Glutamatergic neuron (in vitro differentiated cells): ENCODE results near the gene TMC8. TPM values are rescaled to one million over a fixed set of nuclear protein-coding genes. Genes with fewer than 3 reads are reported as not detected.

Experiments used
- DNase-seq: peaks from one replicate; pipeline ENCODE4 v3.0.0; 2022
- H3K27ac Mint-ChIP-seq: one replicate; pipeline ENCODE4 v1.8.0; 2020; ENCODE audit warnings: mild to moderate bottlenecking, mixed read lengths, inconsistent platforms; ENCODE audit not compliant: unreplicated experiment
- H3K27me3 Mint-ChIP-seq: one replicate; pipeline ENCODE4 v1.8.0; 2020; ENCODE audit warnings: mild to moderate bottlenecking, moderate library complexity, mixed read lengths, inconsistent platforms; ENCODE audit not compliant: unreplicated experiment
- H3K36me3 Mint-ChIP-seq: one replicate; pipeline ENCODE4 v1.8.0; 2020; ENCODE audit warnings: mild to moderate bottlenecking, mixed read lengths, inconsistent platforms; ENCODE audit not compliant: unreplicated experiment
- H3K4me1 Mint-ChIP-seq: one replicate; pipeline ENCODE4 v1.8.0; 2020; ENCODE audit warnings: mild to moderate bottlenecking, low read depth, mixed read lengths, inconsistent platforms; ENCODE audit not compliant: unreplicated experiment
- H3K4me3 Mint-ChIP-seq: one replicate; pipeline ENCODE4 v1.8.0; 2020; ENCODE audit warnings: mild to moderate bottlenecking, mixed read lengths, inconsistent platforms; ENCODE audit not compliant: unreplicated experiment
- H3K9me3 Mint-ChIP-seq: one replicate; pipeline ENCODE4 v1.8.0; 2020; ENCODE audit warnings: mild to moderate bottlenecking, moderate library complexity, mixed read lengths, inconsistent platforms; ENCODE audit not compliant: unreplicated experiment
- total RNA-seq: library from RNA; stranded (reverse); fragmentation: NEBNext Ultra II Directional; extraction: Animal tissue kit (Norgen Biotek cat#: 25700); gene quantifications from one replicate; pipeline ENCODE4 v1.2.1, GENCODE V29; 2021; ENCODE audit not compliant: unreplicated experiment
- TF ChIP-seq, protein P1 (sequence below): fragments of 200-600 bp; sonication (generic); IDR thresholded peaks from one replicate; pipeline ENCODE4 v1.5.0; 2021; ENCODE audit not compliant: partially characterized antibody, unreplicated experiment

Gene TMC8
- total RNA-seq, 1 donor from 2014 or later: not detected

DNA sequence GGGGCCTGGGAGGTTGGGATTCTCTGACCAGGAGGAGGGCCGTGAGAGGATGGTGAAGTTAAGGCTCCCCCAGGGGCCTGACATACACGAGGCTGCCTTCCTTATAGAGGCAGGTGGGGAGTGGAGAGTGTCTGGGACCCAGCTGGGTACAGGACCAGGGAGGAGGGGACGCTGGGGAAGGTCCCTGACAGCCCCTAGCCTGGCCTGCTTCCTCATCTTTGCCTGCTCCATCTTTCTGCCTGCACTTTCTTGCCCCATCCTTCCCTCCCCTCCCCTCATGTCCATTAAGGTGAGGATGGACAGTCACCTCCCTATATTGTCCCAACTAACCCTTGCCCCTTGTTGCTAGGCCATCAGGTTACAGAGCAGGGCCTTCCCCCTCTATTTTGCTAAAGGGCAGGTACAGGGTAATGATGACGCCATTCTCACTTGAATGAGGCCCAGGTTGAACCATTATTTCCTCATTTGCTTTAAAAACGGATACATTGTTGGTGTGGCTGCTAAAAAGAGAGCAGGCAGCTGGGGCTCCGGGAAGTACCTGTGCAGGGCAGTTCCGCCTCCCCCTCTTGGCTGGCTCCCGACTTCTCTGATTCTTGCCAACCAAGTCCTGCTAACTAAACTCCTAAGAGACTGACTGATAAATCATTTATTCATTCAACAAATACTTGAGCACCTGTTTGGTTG lies 16.9 kb downstream of the TMC8 start:
- no peak for DNase-seq
- peaks cover 2% of the 10 kb centered on the region for H3K9me3 Mint-ChIP-seq

GRCh38 chr17:78148286-78149016 lies 17.9 kb downstream of the TMC8 start:
- Mint-ChIP-seq H3K27me3 (peaks cover 4% of the 10 kb centered on the region), H3K4me1 (peaks cover 3% of the 10 kb centered on the region), H3K9me3 (peaks cover 2% of the 10 kb centered on the region), H3K4me3 (no peak overlapping the region), H3K27ac (no peak overlapping the region), H3K36me3 (no peaks in the 10 kb centered on the region)
- DNase-seq: no peak
- TF ChIP-seq, protein P1, sequence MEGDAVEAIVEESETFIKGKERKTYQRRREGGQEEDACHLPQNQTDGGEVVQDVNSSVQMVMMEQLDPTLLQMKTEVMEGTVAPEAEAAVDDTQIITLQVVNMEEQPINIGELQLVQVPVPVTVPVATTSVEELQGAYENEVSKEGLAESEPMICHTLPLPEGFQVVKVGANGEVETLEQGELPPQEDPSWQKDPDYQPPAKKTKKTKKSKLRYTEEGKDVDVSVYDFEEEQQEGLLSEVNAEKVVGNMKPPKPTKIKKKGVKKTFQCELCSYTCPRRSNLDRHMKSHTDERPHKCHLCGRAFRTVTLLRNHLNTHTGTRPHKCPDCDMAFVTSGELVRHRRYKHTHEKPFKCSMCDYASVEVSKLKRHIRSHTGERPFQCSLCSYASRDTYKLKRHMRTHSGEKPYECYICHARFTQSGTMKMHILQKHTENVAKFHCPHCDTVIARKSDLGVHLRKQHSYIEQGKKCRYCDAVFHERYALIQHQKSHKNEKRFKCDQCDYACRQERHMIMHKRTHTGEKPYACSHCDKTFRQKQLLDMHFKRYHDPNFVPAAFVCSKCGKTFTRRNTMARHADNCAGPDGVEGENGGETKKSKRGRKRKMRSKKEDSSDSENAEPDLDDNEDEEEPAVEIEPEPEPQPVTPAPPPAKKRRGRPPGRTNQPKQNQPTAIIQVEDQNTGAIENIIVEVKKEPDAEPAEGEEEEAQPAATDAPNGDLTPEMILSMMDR: no peak

More for the DNA sequence above, 16.9 kb downstream of the TMC8 start:
- H3K27me3 Mint-ChIP-seq: peaks cover 6% of the 10 kb centered on the region
- H3K27ac Mint-ChIP-seq: no peak overlapping the region
- peaks cover 3% of the 10 kb centered on the region for H3K4me1 Mint-ChIP-seq
- H3K4me3 Mint-ChIP-seq: no peak overlapping the region
- H3K36me3 Mint-ChIP-seq: no peaks in the 10 kb centered on the region
- TF ChIP-seq, protein P1: no peak

GRCh38 chr17:78151514-78152008 lies 21.0 kb downstream of the TMC8 start:
- Mint-ChIP-seq H3K27ac (no peak overlapping the region), H3K4me1 (peaks cover 3% of the 10 kb centered on the region), H3K27me3 (peaks cover 2% of the 10 kb centered on the region), H3K36me3 (no peaks in the 10 kb centered on the region), H3K9me3 (peaks cover 2% of the 10 kb centered on the region), H3K4me3 (no peak overlapping the region)
- no peak for DNase-seq
- TF ChIP-seq, protein P1: no peak

DNA sequence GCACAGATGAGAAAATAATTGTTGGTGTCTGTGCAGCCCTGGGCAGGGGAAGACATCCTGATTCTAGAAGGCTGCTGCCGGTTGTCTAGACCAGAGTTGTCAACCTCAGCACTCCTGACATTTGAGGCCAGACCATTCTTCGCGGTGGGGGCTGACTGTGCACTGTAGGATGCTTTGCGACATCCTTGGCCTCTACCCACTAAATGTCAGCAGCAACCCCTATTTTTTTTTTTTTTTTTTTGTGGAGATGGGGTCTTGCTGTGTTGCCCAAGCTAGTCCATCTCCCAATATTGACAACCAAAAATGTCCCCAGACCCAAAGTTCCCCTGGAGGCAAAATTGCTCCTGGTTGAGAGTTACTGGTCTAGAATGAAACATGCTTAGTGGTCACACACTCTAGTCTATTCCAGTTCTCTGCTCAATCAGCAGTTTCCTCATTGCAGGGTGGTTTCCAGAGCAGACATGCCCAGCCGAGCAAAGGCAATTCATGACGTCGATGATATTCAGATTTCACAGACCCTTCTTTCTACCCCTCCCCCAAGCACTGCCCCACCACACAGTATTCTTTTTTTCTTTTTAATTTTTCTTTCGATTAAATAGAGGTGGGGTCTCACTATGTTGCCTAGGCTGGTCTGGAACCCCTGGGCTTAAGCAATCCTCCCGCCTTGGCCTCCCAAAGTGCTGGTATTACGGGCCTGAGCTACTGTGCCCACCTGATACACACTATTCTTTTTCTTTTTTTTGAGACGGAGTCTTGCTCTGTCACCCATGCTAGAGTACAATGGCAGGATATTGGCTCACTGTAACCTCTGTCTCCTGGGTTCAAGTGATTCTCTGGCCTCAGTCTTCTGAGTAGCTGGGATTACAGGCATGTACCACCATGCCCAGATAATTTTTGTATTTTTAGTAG lies 24.6 kb downstream of the TMC8 start:
- Mint-ChIP-seq H3K36me3 (no peaks in the 10 kb centered on the region), H3K4me1 (no peaks in the 10 kb centered on the region), H3K27ac (no peak overlapping the region), H3K27me3 (peaks cover 2% of the 10 kb centered on the region), H3K4me3 (no peak overlapping the region), H3K9me3 (peaks cover 1% of the 10 kb centered on the region)
- DNase-seq: no peak
- TF ChIP-seq, protein P1: no peak
